ENCODE measurements around the gene CBLIF.
"Not testable (repeated sequence)": the region's sequence is repeated elsewhere in the genome, so short reads cannot be mapped to it uniquely, and the experiment has no call there.

Gene CBLIF

GRCh38 chr11:59822989-59823566 lies 22.2 kb downstream of the CBLIF start:
- Mint-ChIP-seq H3K9me3 (no peaks in the 10 kb centered on the region), H3K27ac (no peak overlapping the region), H3K4me1 (no peaks in the 10 kb centered on the region), H3K4me3 (no peak overlapping the region), H3K27me3 (ENCODE audit: low read depth, poor library complexity) (peaks cover 4% of the 10 kb centered on the region), H3K36me3 (ENCODE audit: low read depth) (no peaks in the 10 kb centered on the region)
- DNase-seq: peak; percentile 21
- TF ChIP-seq CTCF (IDR thresholded peaks at IDR 0.05): peak; percentile 54

GRCh38 chr11:59818572-59818971 lies 26.7 kb downstream of the CBLIF start:
- H3K4me3 Mint-ChIP-seq: no peak overlapping the region
- peaks cover 11% of the 10 kb centered on the region for H3K4me1 Mint-ChIP-seq
- H3K36me3 Mint-ChIP-seq (ENCODE audit: low read depth): no peaks in the 10 kb centered on the region
- no peak for DNase-seq
- H3K27me3 Mint-ChIP-seq (ENCODE audit: low read depth, poor library complexity): peaks cover 3% of the 10 kb centered on the region
- no peak for TF ChIP-seq CTCF (IDR thresholded peaks at IDR 0.05)
- no peaks in the 10 kb centered on the region for H3K9me3 Mint-ChIP-seq
- H3K27ac Mint-ChIP-seq: no peak overlapping the region

GRCh38 chr11:59816434-59816833 lies 28.9 kb downstream of the CBLIF start:
- not testable (repeated sequence) for H3K4me3 Mint-ChIP-seq; H3K27ac Mint-ChIP-seq; DNase-seq; H3K27me3 Mint-ChIP-seq (ENCODE audit: low read depth, poor library complexity); H3K36me3 Mint-ChIP-seq (ENCODE audit: low read depth); H3K9me3 Mint-ChIP-seq
- peaks cover 11% of the 10 kb centered on the region for H3K4me1 Mint-ChIP-seq

GRCh38 chr11:59815754-59816153 lies 29.5 kb downstream of the CBLIF start:
- no peaks in the 10 kb centered on the region for H3K9me3 Mint-ChIP-seq
- TF ChIP-seq CTCF (IDR thresholded peaks at IDR 0.05): no peak
- no peaks in the 10 kb centered on the region for H3K36me3 Mint-ChIP-seq (ENCODE audit: low read depth)
- peaks cover 3% of the 10 kb centered on the region for H3K27me3 Mint-ChIP-seq (ENCODE audit: low read depth, poor library complexity)
- peaks cover 17% of the 10 kb centered on the region for H3K4me1 Mint-ChIP-seq
- H3K4me3 Mint-ChIP-seq: no peak overlapping the region
- no peak for DNase-seq
- no peak overlapping the region for H3K27ac Mint-ChIP-seq

GRCh38 chr11:59814021-59814420 lies 31.3 kb downstream of the CBLIF start:
- no peak overlapping the region for H3K4me3 Mint-ChIP-seq
- H3K9me3 Mint-ChIP-seq: no peaks in the 10 kb centered on the region
- H3K36me3 Mint-ChIP-seq (ENCODE audit: low read depth): no peaks in the 10 kb centered on the region
- peaks cover 27% of the 10 kb centered on the region for H3K4me1 Mint-ChIP-seq
- no peak overlapping the region for H3K27ac Mint-ChIP-seq
- DNase-seq: no peak
- peaks cover 3% of the 10 kb centered on the region for H3K27me3 Mint-ChIP-seq (ENCODE audit: low read depth, poor library complexity)
- TF ChIP-seq CTCF (IDR thresholded peaks at IDR 0.05): no peak

GRCh38 chr11:59813364-59813763 lies 31.9 kb downstream of the CBLIF start:
- no peak for DNase-seq
- no peak for TF ChIP-seq CTCF (IDR thresholded peaks at IDR 0.05)
- no peak overlapping the region for H3K4me3 Mint-ChIP-seq
- no peaks in the 10 kb centered on the region for H3K9me3 Mint-ChIP-seq
- peaks cover 5% of the 10 kb centered on the region for H3K36me3 Mint-ChIP-seq (ENCODE audit: low read depth)
- peaks cover 3% of the 10 kb centered on the region for H3K27me3 Mint-ChIP-seq (ENCODE audit: low read depth, poor library complexity)
- no peak overlapping the region for H3K27ac Mint-ChIP-seq
- H3K4me1 Mint-ChIP-seq: peaks cover 27% of the 10 kb centered on the region

Measured in nephron progenitor cell (in vitro differentiated cells).